Adipose tissue (tissue), 3 donors: ENCODE measurements around the gene ATP9A. TPM values are rescaled to one million over a fixed set of nuclear protein-coding genes. Genes with fewer than 3 reads are reported as not detected.
"Not testable (repeated sequence)": the region's sequence is repeated elsewhere in the genome, so short reads cannot be mapped to it uniquely, and the experiment has no call there.

Experiments used
- H3K27ac ChIP-seq: one replicate; pipeline ENCODE4 v1.5.1; 2013; ENCODE audit warnings: low read depth, low read length
- WGBS, 3 donors: extraction: QIAGEN DNeasy Blood & Tissue Kit; methylation state at CpG; one replicate each; pipeline ENCODE4 v1.1.7; 2013; 5-methylcytosine and 5-hydroxymethylcytosine counted together
- polyA plus RNA-seq, 3 donors: library from polyadenylated mRNA; stranded (reverse); fragments of 200-250 nt; gene quantifications; one replicate each; pipeline ENCODE4 v1.2.3, GENCODE V29; 2013
- donor health status: healthy with polysubstance abuse.
- donor health status: Bipolar disorder and iron deficiency.
- donor health status: healthy.

ATP9A gene
- polyA plus RNA-seq, 3 donors = 10.1 to 38.0 (median 10.4) TPM

DNA sequence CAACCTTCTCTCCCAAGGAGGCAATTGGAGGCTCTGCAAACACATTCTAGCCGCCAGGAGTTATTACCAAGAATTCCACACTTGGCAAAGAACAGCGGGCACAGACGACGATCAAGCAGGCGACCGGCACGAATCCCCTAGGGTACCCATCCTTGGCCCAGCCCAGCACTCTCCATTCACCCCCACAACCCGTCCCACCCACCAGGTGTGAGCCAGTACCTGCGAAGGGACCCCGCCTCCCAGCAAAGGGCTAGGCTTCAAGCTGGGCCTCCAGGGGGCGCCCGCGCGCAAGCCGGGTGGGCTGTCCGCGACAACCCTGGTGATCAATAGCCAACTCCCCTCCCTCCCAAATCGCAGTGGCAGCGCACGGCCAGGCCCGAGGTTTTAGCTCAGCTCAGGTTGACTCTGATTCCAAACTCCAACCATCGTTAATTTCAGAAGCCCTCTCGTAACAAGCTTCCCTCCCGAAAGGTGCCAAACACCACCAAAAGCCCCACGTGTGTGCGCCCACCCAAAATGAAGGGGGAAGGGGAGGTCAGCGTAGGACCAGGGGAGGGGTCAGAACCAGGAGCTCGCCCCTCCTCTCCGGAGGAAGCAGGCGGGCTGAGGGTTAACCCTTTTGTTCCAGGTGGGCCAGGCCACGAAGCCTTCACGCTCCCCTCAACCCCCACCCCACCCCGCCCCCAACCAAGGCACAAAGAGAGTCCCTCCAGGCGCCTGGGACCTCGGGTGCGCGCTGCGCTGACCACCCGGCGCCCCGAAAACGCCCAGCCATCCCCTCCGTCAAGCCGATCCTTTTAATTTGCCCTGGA is 32.1 kb upstream of the ATP9A start:
- WGBS, 3 donors = 1% methylated on average over 44 of the region's 44 CpGs
- no peak overlapping the region for H3K27ac ChIP-seq

DNA sequence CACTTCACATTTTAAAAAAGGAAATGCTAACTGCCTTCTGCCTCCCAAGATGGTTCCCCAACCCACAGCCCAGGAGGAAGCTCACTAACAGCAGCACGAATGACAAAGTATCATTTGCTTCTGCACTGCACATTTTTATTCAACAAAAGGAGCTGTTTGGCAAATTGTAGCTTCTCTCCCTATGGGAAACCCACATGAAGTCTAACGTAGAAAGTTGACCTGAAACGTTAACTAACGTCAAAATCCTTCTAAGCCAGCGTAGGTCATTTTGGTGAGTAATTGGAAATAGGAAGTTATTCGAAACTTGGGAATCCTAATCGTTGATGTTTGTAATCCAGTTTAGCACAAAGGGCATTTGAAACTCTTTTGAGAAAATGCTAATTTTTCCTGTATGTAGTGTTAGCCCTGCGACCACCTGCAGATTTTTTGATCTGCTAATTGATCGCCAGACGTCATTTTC is 31.2 kb upstream of the ATP9A start:
- H3K27ac ChIP-seq = no peak overlapping the region
- 14 to 27% (median 21%) methylated on average over 10 of the region's 10 CpGs for WGBS, 3 donors

DNA sequence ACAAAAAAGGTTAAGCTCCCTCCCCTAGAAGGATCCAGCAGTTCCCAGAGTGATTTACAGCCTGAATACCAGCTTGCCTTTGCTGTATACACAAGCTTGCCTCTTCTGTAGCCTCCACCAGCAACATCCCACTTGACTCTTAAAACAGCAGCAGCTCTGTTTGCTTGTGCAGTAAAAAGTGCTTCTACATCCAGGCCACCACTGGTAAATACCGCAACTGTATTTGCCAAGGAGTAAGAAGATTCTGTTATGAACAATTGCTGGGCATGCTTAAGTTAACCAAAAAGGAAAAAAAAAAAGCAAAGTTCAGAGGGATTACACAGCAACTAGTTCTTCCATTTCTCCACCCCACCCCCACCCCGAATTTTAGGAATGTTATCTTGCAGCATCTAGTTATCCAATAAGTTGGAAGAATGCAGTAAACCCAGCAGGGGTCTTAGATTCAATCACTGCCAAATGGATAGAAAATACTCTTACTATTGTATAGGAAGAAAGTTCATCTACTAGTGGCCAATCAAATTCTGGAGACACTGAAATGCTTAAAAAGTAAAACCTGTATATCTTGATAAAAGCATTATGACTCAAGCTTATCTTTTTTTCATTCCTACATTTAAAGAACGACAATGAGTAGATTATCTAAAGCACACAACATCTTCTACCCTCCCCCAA is 29.3 kb upstream of the ATP9A start:
- H3K27ac ChIP-seq = no peak overlapping the region
- 40 to 68% (median 64%) methylated on average over 3 of the region's 3 CpGs for WGBS, 3 donors

DNA sequence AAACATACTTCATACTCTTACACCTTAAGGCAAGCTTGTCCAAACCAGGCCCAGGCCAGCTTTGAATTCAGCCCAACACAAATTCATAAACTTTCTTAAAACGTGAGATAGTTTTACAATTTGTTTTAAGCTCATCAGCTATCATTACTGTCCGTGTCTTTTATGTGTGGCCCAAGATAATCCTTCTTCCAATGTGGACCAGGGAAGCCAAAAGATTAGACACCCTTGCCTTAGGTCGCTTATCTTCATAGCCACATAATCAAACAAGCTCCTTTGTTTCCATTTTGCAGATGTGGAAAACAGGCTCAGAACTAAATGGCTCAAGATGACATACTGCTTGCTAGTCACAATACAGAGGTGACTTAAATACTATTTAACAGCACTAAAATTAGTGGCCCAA is 28.1 kb upstream of the ATP9A start:
- 81 to 90% (median 89%) methylated on average over 3 of the region's 3 CpGs for WGBS, 3 donors
- H3K27ac ChIP-seq = no peak overlapping the region

DNA sequence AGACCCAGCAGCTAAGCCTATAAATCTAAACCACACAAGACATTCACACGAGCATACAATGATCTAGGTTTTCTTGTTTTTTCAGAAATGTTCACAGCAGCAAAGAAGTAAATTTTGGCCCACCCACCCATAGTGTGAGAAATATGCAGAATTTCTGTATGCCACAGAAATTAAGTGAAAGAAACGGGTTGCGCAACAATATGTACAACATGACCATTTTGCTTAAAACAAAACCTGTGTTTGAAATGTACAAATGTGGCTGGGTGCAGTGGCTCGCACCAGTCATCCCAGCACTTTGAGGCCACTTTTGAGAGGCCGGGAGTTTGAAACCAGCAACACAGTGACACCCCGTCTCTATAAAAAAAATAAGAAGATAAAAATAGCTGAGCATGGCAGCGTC is 24.8 kb upstream of the ATP9A start:
- no peak overlapping the region for H3K27ac ChIP-seq
- 84 to 88% (median 84%) methylated on average over 7 of the region's 7 CpGs for WGBS, 3 donors

DNA sequence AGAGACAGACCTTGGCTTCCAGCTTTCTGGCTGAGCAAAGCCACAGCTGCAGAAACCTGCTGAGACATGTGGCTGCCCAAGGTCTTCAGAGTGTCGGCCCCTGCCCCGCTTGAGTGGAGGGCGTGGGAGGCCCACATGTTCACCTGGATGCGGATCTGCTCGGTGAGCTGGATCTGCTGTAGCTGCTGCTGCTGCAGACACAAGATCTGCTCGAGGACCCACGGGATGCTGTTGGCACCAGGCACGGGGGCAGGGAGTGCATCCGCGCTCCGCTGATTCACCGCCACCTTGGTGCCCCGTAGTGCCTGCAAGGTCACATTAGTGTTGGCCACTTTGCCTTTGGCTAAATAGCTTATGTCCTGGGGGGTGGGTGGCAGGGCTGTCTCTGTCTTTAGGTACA is 23.4 kb upstream of the ATP9A start:
- WGBS, 3 donors = 89 to 97% (median 95%) methylated on average over 13 of the region's 13 CpGs
- H3K27ac ChIP-seq = no peak overlapping the region

DNA sequence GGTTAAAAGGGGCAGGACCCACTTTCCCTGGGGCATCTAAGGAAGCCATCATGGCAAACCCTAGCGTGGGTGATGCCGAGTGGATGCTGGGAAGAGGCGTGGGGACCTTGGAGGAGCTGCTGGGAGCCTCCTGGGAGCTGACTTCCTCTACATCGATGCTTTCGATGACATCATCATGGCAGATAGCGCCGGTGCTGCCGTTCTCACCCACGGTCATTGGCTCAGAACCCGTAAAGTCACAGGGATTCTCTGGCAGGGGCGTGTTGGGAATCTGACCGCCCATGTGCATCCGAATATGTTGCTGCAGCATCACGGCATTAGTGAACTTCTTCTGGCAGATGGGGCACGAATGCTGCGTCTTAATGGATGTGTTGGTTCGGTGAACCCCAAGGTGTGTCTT is 22.1 kb upstream of the ATP9A start:
- WGBS, 3 donors = 92 to 95% (median 93%) methylated on average over 17 of the region's 17 CpGs
- H3K27ac ChIP-seq = no peak overlapping the region

DNA sequence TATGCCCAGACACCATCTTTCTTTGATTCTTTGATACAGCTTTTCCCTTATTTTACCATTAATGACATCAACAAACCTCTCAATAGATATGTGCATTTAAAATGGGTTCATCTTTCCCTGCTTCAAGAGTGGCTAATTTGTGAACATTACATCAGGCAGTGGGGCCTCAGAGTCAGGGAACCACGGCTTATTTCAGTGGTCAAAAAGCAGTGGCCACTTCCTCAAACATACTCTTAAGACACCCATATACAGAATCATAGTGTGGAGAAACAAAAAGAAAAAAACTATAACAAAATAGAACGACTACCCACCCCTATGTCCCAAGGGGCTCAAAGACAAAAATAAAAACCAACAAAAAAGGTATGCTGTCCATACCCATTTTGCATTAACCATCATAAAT is 21.2 kb upstream of the ATP9A start:
- no peak overlapping the region for H3K27ac ChIP-seq
- WGBS, 3 donors = 48 to 73% (median 55%) methylated on average over 2 of the region's 2 CpGs

DNA sequence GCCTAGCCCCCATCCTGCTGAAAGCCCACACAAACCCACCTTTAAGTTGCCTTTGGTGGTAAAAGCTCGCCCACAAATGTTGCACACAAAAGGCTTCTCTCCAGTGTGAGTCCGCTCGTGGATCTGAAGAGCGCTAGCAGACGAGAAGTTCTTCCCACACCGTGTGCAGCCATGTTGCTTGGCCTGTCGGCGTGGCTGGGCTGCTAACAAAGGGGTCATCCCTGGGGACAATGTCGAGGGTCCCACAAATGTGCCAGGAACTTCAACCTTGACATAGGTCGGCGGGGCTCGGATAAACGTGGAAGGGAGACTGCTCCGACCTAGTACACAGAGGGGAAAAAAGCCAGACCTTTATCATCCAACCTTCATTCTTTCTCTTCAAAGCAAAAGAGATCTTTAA is 20.6 kb upstream of the ATP9A start:
- H3K27ac ChIP-seq = no peak overlapping the region
- 88 to 93% (median 89%) methylated on average over 14 of the region's 14 CpGs for WGBS, 3 donors

DNA sequence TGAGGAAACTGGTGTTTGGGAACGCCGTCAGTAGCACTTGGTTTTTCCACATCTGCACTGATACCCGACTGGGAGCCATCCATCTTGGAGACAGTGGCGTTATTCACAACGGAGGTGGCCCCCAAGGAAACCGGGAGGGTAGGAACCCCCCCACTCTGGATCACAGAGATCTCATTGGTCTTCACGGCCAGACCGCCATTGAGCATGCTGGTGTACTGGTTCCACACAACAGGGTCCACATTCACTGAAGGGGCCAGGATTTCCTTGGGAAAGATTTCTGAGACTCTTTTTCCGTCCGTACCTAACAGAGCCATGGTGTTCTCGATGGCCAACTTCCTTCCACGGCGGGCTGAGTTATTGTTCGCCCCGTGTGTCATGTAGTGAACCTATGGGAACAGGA is 16.1 kb upstream of the ATP9A start:
- H3K27ac ChIP-seq = no peak overlapping the region
- WGBS, 3 donors = 75 to 79% (median 77%) methylated on average over 15 of the region's 15 CpGs

DNA sequence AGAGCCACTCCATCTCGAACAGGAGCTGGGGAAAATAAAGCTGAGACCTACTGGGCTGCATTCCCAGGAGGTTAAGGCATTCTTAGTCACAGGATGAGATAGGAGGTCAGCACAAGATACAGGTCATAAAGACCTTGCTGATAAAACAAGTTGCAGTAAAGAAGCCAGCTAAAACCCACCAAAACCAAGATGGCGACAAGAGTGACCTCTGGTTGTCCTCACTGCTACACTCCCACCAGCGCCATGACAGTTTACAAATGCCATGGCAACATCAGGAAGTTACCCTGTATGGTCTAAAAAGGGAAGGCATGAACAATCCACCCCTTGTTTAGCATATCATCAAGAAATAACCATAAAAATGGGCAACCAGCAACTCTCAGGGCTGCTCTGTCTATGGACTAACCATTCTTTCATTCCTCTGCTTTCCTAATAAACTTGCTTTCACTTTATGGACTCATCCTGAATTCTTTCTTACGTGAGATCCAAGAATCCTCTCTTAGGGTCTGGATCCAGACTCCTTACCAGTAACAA is 10.1 kb upstream of the ATP9A start:
- WGBS, 3 donors = 88 to 93% (median 92%) methylated on average over 4 of the region's 4 CpGs
- H3K27ac ChIP-seq = not testable (repeated sequence)

DNA sequence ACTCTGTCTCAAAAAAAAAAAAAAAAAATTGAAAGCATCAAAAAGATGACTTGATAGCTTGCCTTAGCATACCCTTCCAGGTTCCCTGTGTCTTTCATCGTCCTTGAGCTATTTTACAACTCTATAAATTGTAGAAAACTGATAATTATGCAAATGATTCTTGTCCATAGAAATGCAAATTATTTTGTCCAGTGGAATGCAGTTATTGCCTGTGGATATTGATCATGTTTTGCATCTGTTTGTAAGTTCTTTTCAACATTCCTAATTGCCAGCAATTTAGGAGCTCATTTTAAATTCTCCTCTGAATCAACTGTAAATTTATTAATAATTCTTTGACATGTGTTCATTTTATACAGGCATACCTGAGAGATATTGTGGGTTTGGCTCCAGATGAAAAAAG is 7.1 kb upstream of the ATP9A start:
- WGBS, 3 donors = 74 to 89% (median 79%) methylated on average over 1 of the region's 1 CpG
- H3K27ac ChIP-seq = no peak overlapping the region

DNA sequence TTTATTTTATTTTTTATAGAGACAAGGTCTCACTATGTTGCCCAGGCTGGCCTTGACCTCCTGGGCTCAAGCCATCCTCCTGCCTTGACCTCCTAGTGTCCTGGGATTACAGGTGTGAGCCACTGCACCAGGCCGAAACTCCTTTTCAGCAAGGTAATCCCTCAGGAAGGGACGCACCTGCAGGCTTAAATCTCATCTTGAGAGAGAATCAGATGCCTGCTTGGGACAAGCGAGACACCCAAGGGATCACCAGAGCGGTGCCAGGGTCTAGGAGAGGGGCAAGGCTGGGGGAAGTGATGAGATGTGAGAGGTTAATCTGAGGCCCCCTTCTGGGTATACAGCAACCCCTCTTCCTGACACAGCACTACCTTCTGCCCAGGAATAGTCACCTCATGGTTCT is 4.0 kb upstream of the ATP9A start:
- no peak overlapping the region for H3K27ac ChIP-seq
- 90 to 96% (median 94%) methylated on average over 4 of the region's 4 CpGs for WGBS, 3 donors

DNA sequence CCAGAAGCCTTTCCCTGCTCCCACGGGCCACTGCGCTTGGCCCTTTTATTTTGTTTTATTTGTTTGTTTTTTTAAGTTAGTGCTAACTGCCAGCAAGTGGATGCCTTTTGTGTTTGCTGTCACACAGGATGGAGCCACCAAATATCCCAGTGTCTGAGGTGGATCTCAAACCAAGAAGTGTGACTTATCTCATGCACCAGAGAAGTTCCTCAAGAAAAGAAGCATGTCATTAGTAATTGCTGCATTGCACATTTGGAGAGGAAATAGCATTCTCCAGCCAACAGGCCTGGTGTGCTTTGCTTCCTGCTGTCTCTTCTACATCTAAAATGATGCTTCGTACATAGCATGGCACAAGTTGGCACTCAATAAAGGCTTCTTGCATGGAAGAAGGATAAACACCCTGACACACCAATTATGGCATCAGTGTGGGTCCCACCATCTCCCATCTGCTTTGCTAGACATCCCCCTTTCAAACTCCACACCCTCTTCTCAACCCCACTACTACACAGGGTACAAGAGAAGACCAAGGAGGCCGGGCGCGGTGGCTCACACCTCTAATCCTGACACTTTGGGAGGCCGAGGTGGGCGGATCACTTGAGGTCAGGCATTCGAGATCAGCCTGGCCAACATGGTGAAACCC is 1.9 kb upstream of the ATP9A start:
- no peak overlapping the region for H3K27ac ChIP-seq
- WGBS, 3 donors = 89 to 93% (median 91%) methylated on average over 9 of the region's 9 CpGs

DNA sequence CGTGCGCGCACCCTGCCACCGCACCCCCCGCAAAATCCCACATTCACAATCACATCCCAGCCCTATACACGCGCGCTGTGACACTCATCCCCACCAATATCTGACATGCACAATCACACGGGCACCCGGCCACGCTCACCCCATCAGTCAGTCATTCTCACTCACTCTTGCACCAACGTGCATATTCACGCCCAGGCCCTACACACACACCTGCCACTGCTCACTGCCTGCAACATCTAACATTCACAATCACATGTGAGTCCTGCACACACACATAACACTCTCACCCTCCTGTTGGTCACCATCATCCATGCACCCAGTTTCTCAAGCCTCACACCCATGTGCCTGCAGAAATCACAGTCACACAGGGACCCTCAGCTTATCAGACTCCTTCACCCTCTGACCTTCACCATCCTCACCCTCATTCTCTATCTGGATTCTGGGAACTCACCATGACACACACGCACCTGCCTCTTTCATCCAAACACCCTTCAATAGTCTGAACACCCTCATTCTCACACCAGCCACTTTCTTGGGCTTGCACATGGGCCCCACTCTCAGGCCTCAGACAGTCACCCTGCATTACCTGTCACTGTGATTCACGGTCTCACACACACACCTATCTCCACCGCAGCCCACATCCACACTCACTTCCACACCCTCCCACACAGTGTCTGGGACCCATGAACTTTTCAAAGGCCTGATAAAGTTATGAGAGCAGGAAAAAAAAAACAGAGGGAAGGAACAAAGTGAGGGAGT is 748 bp upstream of the ATP9A start:
- WGBS, 3 donors = 20 to 35% (median 30%) methylated on average over 11 to 16 of the region's 16 CpGs
- no peak overlapping the region for H3K27ac ChIP-seq

DNA sequence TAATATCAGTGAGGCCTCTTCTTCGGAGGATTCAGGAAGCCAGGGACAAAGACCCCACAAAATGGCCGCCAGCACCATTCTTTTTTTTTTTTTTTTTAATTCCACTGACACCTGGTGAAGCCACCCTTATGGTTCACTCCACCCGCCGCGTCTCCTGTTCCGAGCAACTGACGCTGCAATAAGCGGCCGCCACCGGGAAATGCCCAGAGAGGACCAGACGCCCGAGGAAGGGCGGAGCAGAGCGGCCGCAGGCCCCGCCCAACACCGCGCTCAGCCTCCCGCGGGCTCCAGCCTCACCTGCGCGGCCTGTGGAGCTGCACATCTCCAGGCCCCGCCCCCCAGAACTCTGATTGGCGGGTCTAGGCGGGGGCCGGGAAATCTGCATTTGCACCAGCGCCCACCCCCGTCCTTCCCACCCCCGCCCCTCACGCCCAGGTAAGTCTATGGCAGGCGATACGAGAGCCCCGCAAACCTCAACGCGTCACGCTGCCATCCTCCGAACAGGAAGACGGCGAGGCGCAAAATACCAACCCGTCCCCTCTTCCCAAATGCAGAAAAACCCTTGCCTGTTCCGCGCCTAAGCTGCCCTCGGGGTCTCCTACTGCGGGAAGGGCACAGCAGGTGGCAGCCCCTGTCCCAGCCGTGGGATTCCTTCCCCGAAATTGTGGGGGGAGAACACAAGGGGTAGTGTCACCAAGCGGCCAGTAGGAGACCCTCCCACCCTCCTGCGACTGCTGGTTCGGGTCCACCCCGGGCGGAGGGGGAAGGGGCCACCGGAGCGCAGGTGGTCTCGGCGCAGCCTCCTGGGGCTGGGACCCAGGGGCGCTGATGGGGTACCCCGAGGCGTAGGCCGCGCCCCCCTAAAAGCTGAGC is 960 bp downstream of the ATP9A start:
- WGBS, 3 donors = 1 to 2% (median 1%) methylated on average over 61 of the region's 61 CpGs
- H3K27ac ChIP-seq = no peak overlapping the region

DNA sequence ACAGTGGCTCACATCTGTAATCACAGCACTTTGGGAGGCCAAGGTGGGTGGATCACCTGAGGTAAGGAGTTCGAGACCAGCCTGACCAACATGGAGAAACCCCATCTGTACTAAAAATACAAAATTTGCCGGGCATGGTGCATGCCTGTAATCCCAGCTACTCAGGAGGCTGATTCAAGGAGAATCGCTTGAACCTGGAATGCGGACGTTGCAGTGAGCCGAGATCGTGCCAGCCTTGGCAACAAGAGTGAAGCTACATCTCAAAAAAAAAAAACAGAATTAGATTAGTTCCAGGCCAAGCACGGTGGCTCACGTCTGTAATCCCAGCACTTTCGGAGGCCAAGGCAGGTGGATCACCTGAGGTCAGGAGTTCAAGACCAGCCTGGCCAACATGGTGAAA is 2.8 kb downstream of the ATP9A start:
- not testable (repeated sequence) for H3K27ac ChIP-seq
- 69 to 81% (median 77%) methylated on average over 10 of the region's 10 CpGs for WGBS, 3 donors
